HG03196 (cell line): ENCODE data around the gene RIPK3.
"Not testable (repeated sequence)": the region's sequence is repeated elsewhere in the genome, so short reads cannot be mapped to it uniquely, and the experiment has no call there.

ENCODE experiments used
- ATAC-seq: cut with Tn5 transposase; IDR thresholded peaks from one replicate; pipeline ENCODE4 v1.9.1; 2021; ENCODE audit not compliant: unreplicated experiment

The RIPK3 gene

GRCh38 chr14:24339284-24340151 is at the start of gene RIPK3:
TSS of gene RIPK3 (minus strand) at chr14:24339991. CDS start at chr14:24339826, 165 bp downstream.
- peak; percentile 77 for ATAC-seq

GRCh38 chr14:24389226-24389848 is 49.5 kb upstream of the RIPK3 start:
- ATAC-seq = no peak

GRCh38 chr14:24388474-24389179 is 48.8 kb upstream of the RIPK3 start:
- ATAC-seq = no peak

GRCh38 chr14:24387579-24387978 is 47.8 kb upstream of the RIPK3 start:
- ATAC-seq = not testable (repeated sequence)

GRCh38 chr14:24387009-24387345 is 47.2 kb upstream of the RIPK3 start:
- no peak for ATAC-seq

GRCh38 chr14:24385524-24385923 is 45.7 kb upstream of the RIPK3 start:
- no peak for ATAC-seq

GRCh38 chr14:24384169-24384568 is 44.4 kb upstream of the RIPK3 start:
- ATAC-seq = no peak

GRCh38 chr14:24382064-24382371 is 42.2 kb upstream of the RIPK3 start:
- no peak for ATAC-seq

GRCh38 chr14:24381363-24382063 is 41.7 kb upstream of the RIPK3 start:
- ATAC-seq = no peak

GRCh38 chr14:24379907-24380730 is 40.3 kb upstream of the RIPK3 start:
- no peak for ATAC-seq

GRCh38 chr14:24378981-24379906 is 39.5 kb upstream of the RIPK3 start:
- ATAC-seq = no peak

- no peak for ATAC-seq
These were observed 38.5 kb upstream of the RIPK3 start for GRCh38 chr14:24378327-24378726.

- no peak for ATAC-seq
These were observed 37.9 kb upstream of the RIPK3 start for GRCh38 chr14:24377657-24378056.

GRCh38 chr14:24377126-24377525 is 37.3 kb upstream of the RIPK3 start:
- ATAC-seq = no peak

GRCh38 chr14:24376448-24377070 is 36.8 kb upstream of the RIPK3 start:
- ATAC-seq = no peak

- ATAC-seq = no peak
These were observed 33.1 kb upstream of the RIPK3 start for GRCh38 chr14:24372701-24373416.

GRCh38 chr14:24371605-24372004 is 31.8 kb upstream of the RIPK3 start:
- ATAC-seq = not testable (repeated sequence)

GRCh38 chr14:24370748-24371147 is 31.0 kb upstream of the RIPK3 start:
- ATAC-seq = no peak
